ENCODE results near the gene CPN1. TPM values are rescaled to one million over a fixed set of nuclear protein-coding genes. Genes with fewer than 3 reads are reported as not detected.

CPN1 gene
- total RNA-seq, 1 experiment from 2014 or later = 0.12 TPM

GRCh38 chr10:100025576-100025975 is 56.1 kb downstream of the CPN1 start:
- Histone ChIP-seq H3K27ac (ENCODE audit: low read depth, low read length) (no peak overlapping the region), H2AFZ (ENCODE audit: low read depth, low read length, poor library complexity, severe bottlenecking) (no peak overlapping the region), H3K4me3 (replicated peaks in 1 of 2; ENCODE audit: low read depth in 1 of 2, low read length in 2 of 2) (no peak overlapping the region), H3K4me2 (ENCODE audit: low read length) (no peak overlapping the region), H3K36me3 (ENCODE audit: control insufficient read depth in 1 of 2, insufficient read depth in 2 of 2, low read length in 2 of 2) (no peaks in the 10 kb centered on the region), H3K9me3 (ENCODE audit: control insufficient read depth in 1 of 2, insufficient read depth in 1 of 2, low read depth in 1 of 2, low read length in 2 of 2) (peaks cover 4 to 11% of the 10 kb centered on the region in 2 experiments; a peak in 2 of 4 replicates), H3K9me2 (ENCODE audit: insufficient read depth) (no peaks in the 10 kb centered on the region), H3K79me2 (ENCODE audit: insufficient read depth, low read length) (no peaks in the 10 kb centered on the region), H3K9ac (ENCODE audit: low read length) (no peak overlapping the region), H3K27me3 (ENCODE audit: insufficient read depth, low read length) (no peaks in the 10 kb centered on the region), H4K20me1 (ENCODE audit: insufficient read depth) (no peaks in the 10 kb centered on the region), H3K4me1 (ENCODE audit: control insufficient read depth in 1 of 2, insufficient read depth in 2 of 2, low read length in 2 of 2) (peaks cover 9 to 20% of the 10 kb centered on the region in 2 experiments)
- CTCF ChIA-PET = interaction anchor here (1.1 to 1.6 kb wide), 3 partner anchors 13 to 180 kb away, joined by 3 read pairs; no protein-coding TSS in a partner anchor
- no peak for DNase-seq (ENCODE audit: low read depth, low spot score)
- no peak for ATAC-seq
- POLR2A ChIA-PET = no interaction called here
- RAD21 ChIA-PET (ENCODE audit: low non-redundant PET in 1 of 2, low total read pairs in 2 of 2, uncharacterized antibody in 2 of 2, unreplicated experiment in 2 of 2) = no interaction called here
- intact Hi-C loops (cut with micrococcal nuclease) = no loop called here
- TF ChIP-seq CTCF (IDR thresholded peaks at IDR 0.05 in 2 of 3, conservative IDR thresholded peaks at IDR 0.05 in 1 of 3; ENCODE audit: borderline replicate concordance in 1 of 3, insufficient read depth in 1 of 3, low read depth in 2 of 3, low read length in 2 of 3) = no peak
- TF ChIP-seq SP1 (IDR thresholded peaks at IDR 0.05; ENCODE audit: low read depth) = no peak
- TF ChIP-seq CBX3 (IDR thresholded peaks at IDR 0.05; ENCODE audit: low read depth) = no peak
- no TSS peak for BruUV-seq (replicated peaks)

GRCh38 chr10:100024748-100025147 is 56.9 kb downstream of the CPN1 start:
- ChIA-PET POLR2A (no interaction called here), RAD21 (ENCODE audit: low non-redundant PET in 1 of 2, low total read pairs in 2 of 2, uncharacterized antibody in 2 of 2, unreplicated experiment in 2 of 2) (no interaction called here), CTCF (interaction anchor here (1.0 to 1.6 kb wide), 3 partner anchors 14 to 21 kb away, joined by 3 to 4 read pairs (median 3); partner anchors contain the start of gene DNMBP)
- no peaks in the 10 kb centered on the region for H4K20me1 ChIP-seq (ENCODE audit: insufficient read depth)
- no peak overlapping the region for H3K4me3 ChIP-seq (replicated peaks in 1 of 2; ENCODE audit: low read depth in 1 of 2, low read length in 2 of 2)
- H3K27me3 ChIP-seq (ENCODE audit: insufficient read depth, low read length) = no peaks in the 10 kb centered on the region
- H3K36me3 ChIP-seq (ENCODE audit: control insufficient read depth in 1 of 2, insufficient read depth in 2 of 2, low read length in 2 of 2) = no peaks in the 10 kb centered on the region
- H3K79me2 ChIP-seq (ENCODE audit: insufficient read depth, low read length) = no peaks in the 10 kb centered on the region
- no TSS peak for BruUV-seq (replicated peaks)
- ATAC-seq (no peak), DNase-seq (ENCODE audit: low read depth, low spot score) (no peak)
- no peak overlapping the region for H3K9ac ChIP-seq (ENCODE audit: low read length)
- H3K27ac ChIP-seq (ENCODE audit: low read depth, low read length) = no peak overlapping the region
- H2AFZ ChIP-seq (ENCODE audit: low read depth, low read length, poor library complexity, severe bottlenecking) = no peak overlapping the region
- peaks cover 4 to 11% of the 10 kb centered on the region in 2 experiments; a peak in 2 of 4 replicates for H3K9me3 ChIP-seq (ENCODE audit: control insufficient read depth in 1 of 2, insufficient read depth in 1 of 2, low read depth in 1 of 2, low read length in 2 of 2)
- peaks cover 9 to 27% of the 10 kb centered on the region in 2 experiments for H3K4me1 ChIP-seq (ENCODE audit: control insufficient read depth in 1 of 2, insufficient read depth in 2 of 2, low read length in 2 of 2)
- H3K9me2 ChIP-seq (ENCODE audit: insufficient read depth) = no peaks in the 10 kb centered on the region
- H3K4me2 ChIP-seq (ENCODE audit: low read length) = no peak overlapping the region
- intact Hi-C loops (cut with micrococcal nuclease) = no loop called here
- TF ChIP-seq CTCF (IDR thresholded peaks at IDR 0.05 in 2 of 3, conservative IDR thresholded peaks at IDR 0.05 in 1 of 3; ENCODE audit: borderline replicate concordance in 1 of 3, insufficient read depth in 1 of 3, low read depth in 2 of 3, low read length in 2 of 3) (no peak), SP1 (IDR thresholded peaks at IDR 0.05; ENCODE audit: low read depth) (no peak), ZNF274 (IDR thresholded peaks at IDR 0.05; ENCODE audit: low read depth, low read length) (no peak), POLR2A (IDR thresholded peaks at IDR 0.05; ENCODE audit: borderline replicate concordance, extremely low read depth, insufficient read depth, insufficient read length) (no peak), REST (IDR thresholded peaks at IDR 0.05; ENCODE audit: low read depth) (no peak), ELF1 (IDR thresholded peaks at IDR 0.05; ENCODE audit: borderline replicate concordance, low read depth) (no peak), EZH2 (IDR thresholded peaks at IDR 0.05) (no peak), POLR2AphosphoS5 (IDR thresholded peaks at IDR 0.05; ENCODE audit: low read depth, low read length) (no peak), EGR1 (IDR thresholded peaks at IDR 0.05; ENCODE audit: low read depth) (no peak), FOSL1 (IDR thresholded peaks at IDR 0.05; ENCODE audit: low read depth) (no peak), YY1 (IDR thresholded peaks at IDR 0.05; ENCODE audit: extremely low read depth, insufficient replicate concordance, low read depth, low read length) (no peak)
